NCI-H128 (cell line): ENCODE measurements around the gene PCSK7.
"Not testable (repeated sequence)": the region's sequence is repeated elsewhere in the genome, so short reads cannot be mapped to it uniquely, and the experiment has no call there.

Experiments used
- DNase-seq: peaks from one replicate; lab custom pipeline; 2025; ENCODE audit not compliant: unreplicated experiment; lab: John Stamatoyannopoulos, UW

The PCSK7 gene

GRCh38 chr11:117183724-117184349, 48.0 kb downstream of the PCSK7 start:
- DNase-seq = no peak

- not testable (repeated sequence) for DNase-seq
Measured at GRCh38 chr11:117183178-117183577, 48.7 kb downstream of the PCSK7 start.

- DNase-seq = no peak
Measured at GRCh38 chr11:117182551-117182935, 49.3 kb downstream of the PCSK7 start.

GRCh38 chr11:117181586-117182550, 50.0 kb downstream of the PCSK7 start:
- no peak for DNase-seq

GRCh38 chr11:117180661-117181585, 51.0 kb downstream of the PCSK7 start:
- DNase-seq = no peak

GRCh38 chr11:117180020-117180419, 51.9 kb downstream of the PCSK7 start:
- DNase-seq = no peak

GRCh38 chr11:117179048-117179999, 52.5 kb downstream of the PCSK7 start:
- DNase-seq = no peak

GRCh38 chr11:117178210-117179034, 53.5 kb downstream of the PCSK7 start, which contains the start of gene SIDT2:
SIDT2 (plus strand) TSS chr11:117178743; CDS start chr11:117179264, 521 bp downstream.
- DNase-seq = peak; percentile 75

- DNase-seq = no peak
Measured at GRCh38 chr11:117177534-117178209, 54.2 kb downstream of the PCSK7 start.

- no peak for DNase-seq
Measured at GRCh38 chr11:117176186-117176585, 55.7 kb downstream of the PCSK7 start.

GRCh38 chr11:117175781-117176180, 56.1 kb downstream of the PCSK7 start:
- no peak for DNase-seq

- DNase-seq = no peak
Measured at GRCh38 chr11:117175104-117175503, 56.8 kb downstream of the PCSK7 start.

- no peak for DNase-seq
Measured at GRCh38 chr11:117172724-117173421, 59.0 kb downstream of the PCSK7 start.

- DNase-seq = no peak
Measured at GRCh38 chr11:117171404-117172061, 60.3 kb downstream of the PCSK7 start.

- DNase-seq = no peak
Measured at GRCh38 chr11:117171007-117171403, 60.9 kb downstream of the PCSK7 start.

GRCh38 chr11:117170210-117170609, 61.7 kb downstream of the PCSK7 start:
- no peak for DNase-seq

GRCh38 chr11:117169736-117170135, 62.1 kb downstream of the PCSK7 start:
- no peak for DNase-seq
